HepG2 (cell line): ENCODE measurements around the gene CAVIN2. TPM values are rescaled to one million over a fixed set of nuclear protein-coding genes. Genes with fewer than 3 reads are reported as not detected.

ENCODE experiments used
- E2F2 ChIP-seq: sonication (generic); formaldehyde crosslinking; IDR thresholded peaks from 2 replicates; pipeline ENCODE4 v1.4.0; 2020; ENCODE audit warnings: missing genetic modification reagents, borderline replicate concordance
- FOXM1 ChIP-seq: sonication (generic); formaldehyde crosslinking; IDR thresholded peaks from 2 replicates; pipeline ENCODE4 v1.5.0; 2020; ENCODE audit warnings: missing genetic modification reagents
- HIC2 ChIP-seq: sonication (generic); formaldehyde crosslinking; IDR thresholded peaks from 2 replicates; pipeline ENCODE4 v1.9.0; 2022; ENCODE audit warnings: low read depth, missing genetic modification reagents
- KIAA2018 ChIP-seq: sonication (generic); formaldehyde crosslinking; IDR thresholded peaks from 2 replicates; pipeline ENCODE4 v1.5.0; 2020; ENCODE audit warnings: mild to moderate bottlenecking, missing genetic modification reagents, borderline replicate concordance
- KLF15 ChIP-seq: sonication (generic); formaldehyde crosslinking; IDR thresholded peaks from 2 replicates; pipeline ENCODE4 v1.8.1; 2023; ENCODE audit warnings: borderline replicate concordance, mild to moderate bottlenecking, inconsistent platforms, missing genetic modification reagents, mixed read lengths
- MED8 ChIP-seq: sonication (generic); formaldehyde crosslinking; IDR thresholded peaks from 2 replicates; pipeline ENCODE4 v1.8.1; 2023; ENCODE audit warnings: mild to moderate bottlenecking, missing genetic modification reagents; ENCODE audit not compliant: insufficient replicate concordance
- MXD4 ChIP-seq: IDR thresholded peaks from 2 replicates; pipeline ENCODE4 v1.6.1; 2016; ENCODE audit warnings: mild to moderate bottlenecking, missing biosample characterization, missing genetic modification reagents
- PLRG1 ChIP-seq: fragments of 450-650 bp; conservative IDR thresholded peaks from 2 replicates; pipeline ENCODE4 v1.6.1; 2016
- REXO4 ChIP-seq: sonication (generic); formaldehyde crosslinking; IDR thresholded peaks from 2 replicates; pipeline ENCODE4 v1.8.0; 2022; ENCODE audit warnings: missing genetic modification reagents, mild to moderate bottlenecking, borderline replicate concordance
- RORA ChIP-seq: sonication (generic); formaldehyde crosslinking; IDR thresholded peaks from 2 replicates; pipeline ENCODE4 v1.5.0; 2020; ENCODE audit warnings: mild to moderate bottlenecking, missing genetic modification reagents, moderate library complexity
- SALL1 ChIP-seq: sonication (generic); formaldehyde crosslinking; IDR thresholded peaks from 2 replicates; pipeline ENCODE4 v1.8.0; 2022; ENCODE audit warnings: mild to moderate bottlenecking, missing genetic modification reagents
- SMC3 ChIP-seq: IDR thresholded peaks from 2 replicates; pipeline ENCODE4 v1.6.1; 2011; ENCODE audit warnings: low read length, improper control_type of control experiment
- SOX6 ChIP-seq, 2 experiments: fragments of 450-650 bp in 1 of 2; sonication (generic) in 1 of 2; formaldehyde crosslinking in 1 of 2; IDR thresholded peaks; 2 replicates each; pipeline versions ENCODE4 v1.4.0 to v1.6.1; 2017 to 2020; ENCODE audit warnings: antibody characterized with exemption in 1 of 2, mild to moderate bottlenecking in 1 of 2, missing genetic modification reagents in 1 of 2
- SP140L ChIP-seq: sonication (generic); formaldehyde crosslinking; IDR thresholded peaks from 2 replicates; pipeline ENCODE4 v1.4.0; 2020; ENCODE audit warnings: missing genetic modification reagents, borderline replicate concordance
- SRF ChIP-seq: IDR thresholded peaks from 2 replicates; pipeline ENCODE4 v1.6.1; 2011; ENCODE audit warnings: mild to moderate bottlenecking, low read depth, low read length, moderate library complexity
- XBP1 ChIP-seq: sonication (generic); formaldehyde crosslinking; IDR thresholded peaks from 2 replicates; pipeline ENCODE4 v1.5.0; 2020; ENCODE audit warnings: missing genetic modification reagents
- ZBTB3 ChIP-seq: sonication (generic); formaldehyde crosslinking; IDR thresholded peaks from 2 replicates; pipeline ENCODE4 v1.4.0; 2020; ENCODE audit warnings: low read depth, mild to moderate bottlenecking, moderate library complexity, missing genetic modification reagents, borderline replicate concordance
- ZNF251 ChIP-seq: sonication (generic); formaldehyde crosslinking; IDR thresholded peaks from 2 replicates; pipeline ENCODE4 v1.9.0; 2021; ENCODE audit warnings: mild to moderate bottlenecking, missing genetic modification reagents
- ZNF331 ChIP-seq: sonication (generic); formaldehyde crosslinking; IDR thresholded peaks from 2 replicates; pipeline ENCODE4 v1.4.0; 2020; ENCODE audit warnings: missing genetic modification reagents
- polyA plus RNA-seq, 8 experiments: library from polyadenylated mRNA; depleted of rRNA in 3 of 8; stranded (reverse) in 7 of 8; unstranded in 1 of 8; fragments of >200 nt; fragmentation: Illumina TruSeq in 4 of 8; extraction: Trizol in 4 of 8; gene quantifications; 2 replicates each; pipeline versions ENCODE4 v1.2.1 to v1.2.3, GENCODE V29; 2011 to 2016; ENCODE audit warnings: low read depth in 4 of 8, missing spikeins in 1 of 8, mixed read lengths in 1 of 8; ENCODE audit not compliant: insufficient read depth in 1 of 8
- total RNA-seq, 5 experiments: library from RNA; depleted of rRNA; stranded (reverse); fragments of >200 nt; fragmentation: Illumina TruSeq; extraction: Trizol; gene quantifications; 2 replicates each; pipeline ENCODE4 v1.2.3, GENCODE V29; 2016; ENCODE audit warnings: low read depth in 1 of 5
- TF ChIP-seq, protein P1 (sequence below): IDR thresholded peaks from 2 replicates; pipeline ENCODE4 v1.6.1; 2016; ENCODE audit warnings: mild to moderate bottlenecking, missing biosample characterization, missing genetic modification reagents

The CAVIN2 gene
- total and polyA plus RNA-seq, 2 of the 13 experiments (the other 11 are each of a cell fraction or from before 2014, with no cell fraction given) = 7.6 to 38.8 TPM

DNA sequence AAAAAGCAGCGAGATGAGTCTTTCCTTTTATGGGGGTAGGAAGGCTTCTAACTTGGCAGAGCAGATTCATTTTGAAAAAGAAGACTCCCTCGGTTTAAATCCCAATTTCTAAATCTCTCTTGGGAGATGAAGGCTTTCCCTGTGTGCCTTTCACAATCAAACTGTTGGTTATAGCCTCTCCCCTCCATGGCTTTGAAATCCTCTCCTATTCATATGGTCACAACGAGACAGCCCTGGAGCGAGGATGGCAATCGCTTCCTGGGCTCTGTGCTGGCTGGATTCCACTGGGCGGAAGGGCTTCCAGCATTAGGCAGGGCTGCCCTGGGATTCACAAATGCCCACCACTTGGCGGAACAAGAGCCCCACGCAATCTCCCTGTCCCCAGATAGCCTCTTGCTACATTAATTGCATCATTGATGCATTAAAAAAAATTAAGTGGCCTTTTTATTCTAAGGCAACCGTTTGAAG is 1.6 kb downstream of the CAVIN2 start (continued):
- TF ChIP-seq, protein P1, sequence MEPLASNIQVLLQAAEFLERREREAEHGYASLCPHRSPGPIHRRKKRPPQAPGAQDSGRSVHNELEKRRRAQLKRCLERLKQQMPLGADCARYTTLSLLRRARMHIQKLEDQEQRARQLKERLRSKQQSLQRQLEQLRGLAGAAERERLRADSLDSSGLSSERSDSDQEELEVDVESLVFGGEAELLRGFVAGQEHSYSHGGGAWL (CRISPR knock-in tag) = no peak
- TF ChIP-seq SOX6 (IDR thresholded peaks at IDR 0.05) (no peak), SOX6 (CRISPR knock-in tag; IDR thresholded peaks at IDR 0.05) (no peak), SALL1 (CRISPR knock-in tag) (peak; percentile 25; the same call in 1 of the 2 replicates), MXD4 (CRISPR knock-in tag) (no peak), ZBTB3 (no peak), E2F2 (CRISPR knock-in tag) (no peak), REXO4 (CRISPR knock-in tag) (no peak), ZNF251 (no peak), FOXM1 (no peak), SRF (peak; percentile 62; the same call in 1 of the 2 replicates), MED8 (no peak), SP140L (CRISPR knock-in tag) (no peak), PLRG1 (no peak), SMC3 (no peak), ZNF331 (CRISPR knock-in tag) (no peak), KIAA2018 (CRISPR knock-in tag) (no peak), XBP1 (CRISPR knock-in tag) (no peak), KLF15 (CRISPR knock-in tag) (no peak), HIC2 (CRISPR knock-in tag) (0 out of 2 replicates have a peak, but pooled peaks have one; percentile 48), RORA (CRISPR knock-in tag) (no peak)
